ENCODE results near the gene HPCAL1.

DNA sequence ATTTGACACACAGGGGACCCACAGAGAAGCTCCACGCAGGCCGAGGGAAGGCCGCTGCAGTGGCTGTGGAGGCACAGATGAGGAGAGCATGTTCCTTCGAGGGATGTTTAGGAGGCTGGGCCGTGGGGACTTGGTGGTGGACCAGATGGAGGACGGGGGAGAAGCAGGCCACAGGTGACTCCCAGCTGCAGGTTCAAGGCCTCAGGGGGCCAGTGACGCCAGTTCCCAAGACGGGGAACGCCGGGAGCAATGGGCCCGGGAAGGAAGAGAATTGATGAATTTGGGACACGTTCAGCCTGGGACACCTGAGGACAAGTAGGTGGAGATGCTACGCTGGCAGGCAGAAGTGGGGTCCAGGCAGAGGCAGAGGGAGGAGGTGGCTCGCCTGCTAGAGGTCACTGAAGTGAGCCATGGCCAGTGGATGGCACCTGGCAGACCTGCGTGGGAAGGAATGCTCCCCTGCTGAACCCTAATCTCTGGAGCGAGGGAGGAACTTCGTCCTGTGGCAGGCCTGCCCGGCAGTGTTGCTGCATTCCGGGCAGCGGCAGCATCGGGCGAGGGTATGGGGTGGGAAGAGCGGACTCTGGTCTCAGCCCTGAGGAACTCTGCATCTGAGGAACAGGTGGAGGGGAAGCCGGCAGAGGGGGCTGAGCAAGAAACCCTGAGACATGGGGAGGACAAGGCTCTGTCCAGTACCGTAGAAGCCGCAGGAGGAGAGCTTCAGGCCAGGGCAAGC is 25.2 kb upstream of the HPCAL1 start:
- TF ChIP-seq, protein P1, sequence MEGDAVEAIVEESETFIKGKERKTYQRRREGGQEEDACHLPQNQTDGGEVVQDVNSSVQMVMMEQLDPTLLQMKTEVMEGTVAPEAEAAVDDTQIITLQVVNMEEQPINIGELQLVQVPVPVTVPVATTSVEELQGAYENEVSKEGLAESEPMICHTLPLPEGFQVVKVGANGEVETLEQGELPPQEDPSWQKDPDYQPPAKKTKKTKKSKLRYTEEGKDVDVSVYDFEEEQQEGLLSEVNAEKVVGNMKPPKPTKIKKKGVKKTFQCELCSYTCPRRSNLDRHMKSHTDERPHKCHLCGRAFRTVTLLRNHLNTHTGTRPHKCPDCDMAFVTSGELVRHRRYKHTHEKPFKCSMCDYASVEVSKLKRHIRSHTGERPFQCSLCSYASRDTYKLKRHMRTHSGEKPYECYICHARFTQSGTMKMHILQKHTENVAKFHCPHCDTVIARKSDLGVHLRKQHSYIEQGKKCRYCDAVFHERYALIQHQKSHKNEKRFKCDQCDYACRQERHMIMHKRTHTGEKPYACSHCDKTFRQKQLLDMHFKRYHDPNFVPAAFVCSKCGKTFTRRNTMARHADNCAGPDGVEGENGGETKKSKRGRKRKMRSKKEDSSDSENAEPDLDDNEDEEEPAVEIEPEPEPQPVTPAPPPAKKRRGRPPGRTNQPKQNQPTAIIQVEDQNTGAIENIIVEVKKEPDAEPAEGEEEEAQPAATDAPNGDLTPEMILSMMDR (IDR thresholded peaks at IDR 0.05), result no peak
- TF ChIP-seq POLR2A (IDR thresholded peaks at IDR 0.05), result no peak
